Dermis microvascular lymphatic vessel endothelial cell (primary cell): ENCODE results near the gene PRKAG1. TPM values are rescaled to one million over a fixed set of nuclear protein-coding genes. Genes with fewer than 3 reads are reported as not detected.

ENCODE experiments used
- DNase-seq, 2 donors: peaks; one replicate each; pipeline versions ENCODE4 v3.0.0 to v3.0.0-alpha.2; 2010; ENCODE audit warnings: low read depth in 2 of 2
- total RNA-seq: library from RNA; depleted of rRNA; stranded (reverse); fragments of >200 nt; gene quantifications from 2 replicates; pipeline ENCODE4 v1.2.1, GENCODE V29; 2014

PRKAG1 gene
- total RNA-seq, 1 donor from 2014 or later: 37.4 TPM

GRCh38 chr12:49049566-49050224 is 31.1 kb upstream of the PRKAG1 start:
- peak in 1 of 2 donors; percentile 72 for DNase-seq

- no peak for DNase-seq
Measured at GRCh38 chr12:49048953-49049352, 30.4 kb upstream of the PRKAG1 start.

- DNase-seq: no peak
Measured at GRCh38 chr12:49046129-49046895, 27.7 kb upstream of the PRKAG1 start.

- DNase-seq: no peak
Measured at GRCh38 chr12:49044660-49045059, 26.1 kb upstream of the PRKAG1 start.

GRCh38 chr12:49043856-49044258 is 25.3 kb upstream of the PRKAG1 start:
- peak in 1 of 2 donors; percentile 65 for DNase-seq

- DNase-seq: no peak
Measured at GRCh38 chr12:49043241-49043640, 24.7 kb upstream of the PRKAG1 start.

GRCh38 chr12:49041881-49042484 is 23.4 kb upstream of the PRKAG1 start:
- no peak for DNase-seq

GRCh38 chr12:49041036-49041880 is 22.7 kb upstream of the PRKAG1 start:
- DNase-seq: no peak

- DNase-seq: no peak
Measured at GRCh38 chr12:49040364-49040855, 21.8 kb upstream of the PRKAG1 start.

GRCh38 chr12:49039421-49040363 is 21.1 kb upstream of the PRKAG1 start:
- DNase-seq: no peak

- no peak for DNase-seq
Measured at GRCh38 chr12:49038291-49038955, 19.8 kb upstream of the PRKAG1 start.

GRCh38 chr12:49037947-49038237 is 19.3 kb upstream of the PRKAG1 start:
- DNase-seq: no peak

GRCh38 chr12:49037111-49037946 is 18.8 kb upstream of the PRKAG1 start:
- DNase-seq: no peak

- DNase-seq: no peak
Measured at GRCh38 chr12:49036029-49036428, 17.5 kb upstream of the PRKAG1 start.

- no peak for DNase-seq
Measured at GRCh38 chr12:49034286-49034622, 15.7 kb upstream of the PRKAG1 start.

- DNase-seq: no peak
Measured at GRCh38 chr12:49033611-49034285, 15.2 kb upstream of the PRKAG1 start.

- DNase-seq: no peak
Measured at GRCh38 chr12:49032679-49033447, 14.3 kb upstream of the PRKAG1 start.

- DNase-seq: no peak
Measured at GRCh38 chr12:49032276-49032675, 13.7 kb upstream of the PRKAG1 start.
